ENCODE data around the gene OBP2A.
"Not testable (repeated sequence)": the region's sequence is repeated elsewhere in the genome, so short reads cannot be mapped to it uniquely, and the experiment has no call there.

Gene OBP2A

DNA sequence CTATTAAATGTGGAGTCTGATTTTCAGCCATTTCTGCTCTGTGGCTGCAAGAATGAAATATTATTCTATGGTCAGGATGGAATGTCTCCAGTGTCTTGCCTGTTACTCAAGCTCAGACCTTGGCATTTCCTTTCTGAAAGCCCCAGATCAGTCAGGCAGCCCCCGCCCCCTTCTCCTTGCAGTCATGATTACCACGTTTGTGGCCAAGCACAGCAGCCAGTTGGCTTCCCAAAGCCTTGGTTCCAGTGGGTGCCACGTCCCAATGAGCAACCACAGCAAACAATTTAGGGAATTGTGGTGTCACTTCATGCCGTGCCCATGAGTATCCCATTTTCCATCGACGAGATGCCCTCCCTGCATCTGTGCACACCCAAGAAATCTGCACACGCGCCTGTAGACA is 9.7 kb upstream of the OBP2A start:
- Histone ChIP-seq H3K79me2 (ENCODE audit: insufficient read depth, low read depth) (no peaks in the 10 kb centered on the region), H3K4me1 (ENCODE audit: low read depth, poor library complexity, severe bottlenecking) (no peaks in the 10 kb centered on the region), H3K4me3 (IDR thresholded peaks at IDR 0.05; ENCODE audit: insufficient read depth, low read depth, low read length) (no peak overlapping the region), H3K27ac (no peak overlapping the region), H3K4me2 (no peak overlapping the region), H4K20me1 (ENCODE audit: insufficient read depth) (no peaks in the 10 kb centered on the region), H3K9ac (no peak overlapping the region), H3K36me3 (ENCODE audit: insufficient read depth) (no peaks in the 10 kb centered on the region), H3K27me3 (ENCODE audit: insufficient read depth, low read depth) (peaks cover 43% of the 10 kb centered on the region; the same call in 1 of the 2 replicates), H2AFZ (ENCODE audit: low read depth) (no peak overlapping the region)
- TF ChIP-seq, protein P1, sequence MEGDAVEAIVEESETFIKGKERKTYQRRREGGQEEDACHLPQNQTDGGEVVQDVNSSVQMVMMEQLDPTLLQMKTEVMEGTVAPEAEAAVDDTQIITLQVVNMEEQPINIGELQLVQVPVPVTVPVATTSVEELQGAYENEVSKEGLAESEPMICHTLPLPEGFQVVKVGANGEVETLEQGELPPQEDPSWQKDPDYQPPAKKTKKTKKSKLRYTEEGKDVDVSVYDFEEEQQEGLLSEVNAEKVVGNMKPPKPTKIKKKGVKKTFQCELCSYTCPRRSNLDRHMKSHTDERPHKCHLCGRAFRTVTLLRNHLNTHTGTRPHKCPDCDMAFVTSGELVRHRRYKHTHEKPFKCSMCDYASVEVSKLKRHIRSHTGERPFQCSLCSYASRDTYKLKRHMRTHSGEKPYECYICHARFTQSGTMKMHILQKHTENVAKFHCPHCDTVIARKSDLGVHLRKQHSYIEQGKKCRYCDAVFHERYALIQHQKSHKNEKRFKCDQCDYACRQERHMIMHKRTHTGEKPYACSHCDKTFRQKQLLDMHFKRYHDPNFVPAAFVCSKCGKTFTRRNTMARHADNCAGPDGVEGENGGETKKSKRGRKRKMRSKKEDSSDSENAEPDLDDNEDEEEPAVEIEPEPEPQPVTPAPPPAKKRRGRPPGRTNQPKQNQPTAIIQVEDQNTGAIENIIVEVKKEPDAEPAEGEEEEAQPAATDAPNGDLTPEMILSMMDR (conservative IDR thresholded peaks at IDR 0.05; ENCODE audit: low read depth, low read length), result no peak

DNA sequence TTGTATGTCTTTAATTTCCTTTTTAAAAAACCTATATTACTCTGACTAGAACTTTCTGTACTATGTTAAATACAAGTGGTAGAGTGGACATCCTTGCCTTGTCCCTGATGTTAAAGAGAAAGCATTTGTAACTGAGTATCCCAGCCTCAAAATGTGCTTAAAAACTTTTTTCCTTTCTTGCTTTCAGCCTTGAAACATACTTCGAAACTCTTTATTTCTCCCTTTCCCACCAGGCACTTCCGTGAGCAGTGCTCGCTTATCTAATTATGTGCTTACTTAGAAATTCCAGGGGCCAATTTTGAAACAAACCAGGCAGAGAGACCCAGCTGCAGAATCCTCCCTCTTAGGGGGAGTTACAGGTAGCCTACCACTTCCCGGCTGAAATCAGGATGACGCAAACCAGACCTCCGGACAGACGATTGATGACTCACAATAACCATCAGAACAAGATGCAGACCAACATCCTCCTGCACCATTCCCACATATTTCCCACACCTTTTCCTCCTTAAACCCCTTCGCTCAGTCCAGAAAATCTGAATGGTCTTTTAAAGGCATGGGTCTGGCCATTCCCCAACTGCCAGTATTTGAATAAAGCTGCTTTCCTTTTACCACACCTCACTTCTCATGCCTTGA is 2.5 kb upstream of the OBP2A start:
- H3K4me2 ChIP-seq, result not testable (repeated sequence)
- peaks cover 33% of the 10 kb centered on the region; the same call in 1 of the 2 replicates for H3K27me3 ChIP-seq (ENCODE audit: insufficient read depth, low read depth)

DNA sequence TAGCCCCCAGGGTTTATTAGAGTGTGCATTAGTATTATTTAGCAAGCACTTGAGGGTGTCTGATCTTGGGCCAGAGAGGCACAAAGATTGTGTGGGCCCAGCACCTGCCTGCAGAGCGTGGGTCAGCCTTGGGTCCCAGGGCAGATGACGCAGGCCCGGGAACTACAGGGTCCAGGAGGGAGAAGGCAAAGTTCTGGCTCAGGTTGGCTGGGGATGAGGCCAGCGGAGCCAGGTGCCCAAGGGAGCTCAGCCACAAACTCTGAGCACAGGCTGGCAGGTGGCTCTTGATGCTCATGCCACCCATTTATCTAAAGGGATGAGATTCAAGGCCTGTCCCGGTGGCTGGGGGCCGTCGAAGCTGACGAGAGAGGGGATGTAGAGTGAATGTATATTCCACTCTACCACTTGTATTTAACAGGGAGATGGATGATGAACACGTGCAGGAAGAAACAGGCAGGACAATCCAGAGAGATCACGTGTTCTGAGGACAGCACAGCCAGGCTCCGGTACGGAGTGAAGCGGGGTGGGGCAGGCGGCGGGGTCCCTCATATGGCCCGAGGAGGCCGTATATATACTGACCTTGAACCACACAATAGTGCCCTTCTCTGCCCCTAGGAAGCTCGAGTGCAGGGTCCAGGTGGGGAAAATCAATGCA is 818 bp upstream of the OBP2A start:
- Histone ChIP-seq H3K36me3 (ENCODE audit: insufficient read depth) (no peaks in the 10 kb centered on the region), H4K20me1 (ENCODE audit: insufficient read depth) (no peaks in the 10 kb centered on the region), H3K4me3 (IDR thresholded peaks at IDR 0.05; ENCODE audit: insufficient read depth, low read depth, low read length) (no peak overlapping the region), H3K27me3 (ENCODE audit: insufficient read depth, low read depth) (peaks cover 21% of the 10 kb centered on the region; the same call in 1 of the 2 replicates), H3K79me2 (ENCODE audit: insufficient read depth, low read depth) (no peaks in the 10 kb centered on the region), H3K4me1 (ENCODE audit: low read depth, poor library complexity, severe bottlenecking) (no peaks in the 10 kb centered on the region), H3K4me2 (no peak overlapping the region), H3K27ac (no peak overlapping the region), H3K9ac (no peak overlapping the region), H2AFZ (ENCODE audit: low read depth) (no peak overlapping the region)
- TF ChIP-seq, protein P1 (conservative IDR thresholded peaks at IDR 0.05; ENCODE audit: low read depth, low read length), result no peak

More for the DNA sequence above, 2.5 kb upstream of the OBP2A start:
- H3K9ac ChIP-seq; H3K4me3 ChIP-seq (IDR thresholded peaks at IDR 0.05; ENCODE audit: insufficient read depth, low read depth, low read length); H3K4me1 ChIP-seq (ENCODE audit: low read depth, poor library complexity, severe bottlenecking); H3K27ac ChIP-seq; H3K79me2 ChIP-seq (ENCODE audit: insufficient read depth, low read depth); H3K36me3 ChIP-seq (ENCODE audit: insufficient read depth); H4K20me1 ChIP-seq (ENCODE audit: insufficient read depth); H2AFZ ChIP-seq (ENCODE audit: low read depth): not testable (repeated sequence)

DNA sequence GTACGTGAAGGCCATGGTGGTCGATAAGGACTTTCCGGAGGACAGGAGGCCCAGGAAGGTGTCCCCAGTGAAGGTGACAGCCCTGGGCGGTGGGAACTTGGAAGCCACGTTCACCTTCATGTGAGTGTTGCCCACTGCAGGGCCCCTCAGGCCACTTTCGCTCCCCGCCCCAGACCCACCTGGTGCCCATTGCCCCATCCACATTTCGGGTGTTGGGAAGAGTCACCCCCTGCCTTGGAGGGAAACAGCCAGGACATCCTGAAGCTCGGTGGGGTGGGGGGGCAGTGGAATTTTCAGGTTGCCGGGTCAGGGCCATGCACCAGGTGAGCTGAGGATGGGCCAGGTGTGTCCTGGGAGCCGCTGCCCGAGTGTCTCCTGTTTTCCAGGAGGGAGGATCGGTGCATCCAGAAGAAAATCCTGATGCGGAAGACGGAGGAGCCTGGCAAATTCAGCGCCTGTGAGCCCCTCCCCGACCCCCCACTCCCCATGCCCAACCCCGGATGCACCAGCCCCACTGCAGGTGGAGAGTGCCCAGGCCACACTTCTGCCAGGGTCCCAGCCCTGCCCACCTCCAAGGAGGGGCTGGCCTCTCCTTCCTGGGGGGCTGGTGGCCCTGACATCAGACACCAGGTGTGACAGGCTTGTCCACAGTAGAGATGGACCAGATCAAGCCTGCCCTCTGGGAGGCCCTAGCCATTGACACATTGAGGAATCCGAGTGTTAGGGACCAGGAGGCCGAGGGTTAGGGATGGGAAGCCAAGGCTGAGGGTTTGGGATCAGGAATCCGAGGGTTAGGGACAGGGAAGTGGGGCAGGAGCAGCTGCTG is 1.1 kb downstream of the OBP2A start:
- H4K20me1 ChIP-seq (ENCODE audit: insufficient read depth); H3K4me1 ChIP-seq (ENCODE audit: low read depth, poor library complexity, severe bottlenecking); H3K4me3 ChIP-seq (IDR thresholded peaks at IDR 0.05; ENCODE audit: insufficient read depth, low read depth, low read length); H3K36me3 ChIP-seq (ENCODE audit: insufficient read depth); H3K4me2 ChIP-seq; H2AFZ ChIP-seq (ENCODE audit: low read depth); H3K27ac ChIP-seq; H3K79me2 ChIP-seq (ENCODE audit: insufficient read depth, low read depth); H3K9ac ChIP-seq: not testable (repeated sequence)
- H3K27me3 ChIP-seq (ENCODE audit: insufficient read depth, low read depth), result peaks cover 28% of the 10 kb centered on the region; the same call in 1 of the 2 replicates
